Gastrocnemius medialis (tissue), 4 donors: Measurements from ENCODE around the gene PTK7.

Source experiments
- POLR2A ChIP-seq, 2 donors: fragments of 450-650 bp; IDR thresholded peaks; one replicate each; pipeline ENCODE4 v1.6.1; 2017; ENCODE audit warnings: antibody characterized with exemption in 2 of 2, mild to moderate bottlenecking in 2 of 2, moderate library complexity in 2 of 2
- TF ChIP-seq, protein P1 (sequence below), 5 experiments: fragments of 450-650 bp in 3 of 5; fragments of 200-600 bp in 2 of 5; sonication (generic) in 2 of 5; IDR thresholded peaks in 4 of 5; conservative IDR thresholded peaks in 1 of 5; 1 replicate in 4 of 5; 2 replicates in 1 of 5; pipeline ENCODE4 v1.5.1; 2016 to 2019; ENCODE audit warnings: antibody characterized with exemption in 5 of 5, mild to moderate bottlenecking in 3 of 5, moderate library complexity in 3 of 5

DNA sequence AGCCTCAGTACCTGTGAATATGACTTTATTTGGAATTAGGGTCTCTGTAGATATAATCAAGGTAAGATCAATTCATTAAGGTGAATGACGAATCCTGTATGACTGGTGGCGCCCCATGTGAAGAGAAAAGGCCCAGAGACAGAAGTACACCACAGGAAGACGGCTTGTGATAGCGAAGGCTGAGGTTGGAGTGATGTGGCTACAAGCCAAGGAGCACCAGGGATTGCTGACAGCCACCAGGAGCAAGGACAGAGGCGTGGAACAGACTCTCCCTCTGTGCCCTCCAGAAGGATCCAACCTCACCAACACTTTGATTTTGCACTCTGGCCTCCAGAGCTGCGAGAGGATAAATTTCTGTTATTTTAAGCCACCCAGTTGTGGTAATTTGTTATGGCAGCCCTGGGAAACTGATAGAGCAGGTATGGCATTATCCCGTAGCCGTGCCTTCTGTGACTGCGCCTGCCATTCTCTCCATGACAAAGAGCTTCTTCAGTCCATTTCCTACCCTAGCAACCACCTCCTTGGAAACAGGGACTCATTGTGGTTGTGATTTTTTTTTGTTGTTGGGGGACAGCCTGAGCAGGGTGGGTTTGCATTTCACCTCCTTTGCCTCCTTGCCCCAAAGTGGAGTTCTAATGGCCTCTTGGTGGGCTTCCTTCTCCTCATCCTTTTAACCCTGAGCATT, 29.6 kb downstream of the PTK7 start:
- TF ChIP-seq, protein P1, sequence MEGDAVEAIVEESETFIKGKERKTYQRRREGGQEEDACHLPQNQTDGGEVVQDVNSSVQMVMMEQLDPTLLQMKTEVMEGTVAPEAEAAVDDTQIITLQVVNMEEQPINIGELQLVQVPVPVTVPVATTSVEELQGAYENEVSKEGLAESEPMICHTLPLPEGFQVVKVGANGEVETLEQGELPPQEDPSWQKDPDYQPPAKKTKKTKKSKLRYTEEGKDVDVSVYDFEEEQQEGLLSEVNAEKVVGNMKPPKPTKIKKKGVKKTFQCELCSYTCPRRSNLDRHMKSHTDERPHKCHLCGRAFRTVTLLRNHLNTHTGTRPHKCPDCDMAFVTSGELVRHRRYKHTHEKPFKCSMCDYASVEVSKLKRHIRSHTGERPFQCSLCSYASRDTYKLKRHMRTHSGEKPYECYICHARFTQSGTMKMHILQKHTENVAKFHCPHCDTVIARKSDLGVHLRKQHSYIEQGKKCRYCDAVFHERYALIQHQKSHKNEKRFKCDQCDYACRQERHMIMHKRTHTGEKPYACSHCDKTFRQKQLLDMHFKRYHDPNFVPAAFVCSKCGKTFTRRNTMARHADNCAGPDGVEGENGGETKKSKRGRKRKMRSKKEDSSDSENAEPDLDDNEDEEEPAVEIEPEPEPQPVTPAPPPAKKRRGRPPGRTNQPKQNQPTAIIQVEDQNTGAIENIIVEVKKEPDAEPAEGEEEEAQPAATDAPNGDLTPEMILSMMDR (IDR thresholded peaks at IDR 0.05 in 4 of 5, conservative IDR thresholded peaks at IDR 0.05 in 1 of 5) = no peak
- TF ChIP-seq POLR2A (IDR thresholded peaks at IDR 0.05) = no peak
